ENCODE data around the gene DPP6.

DNA sequence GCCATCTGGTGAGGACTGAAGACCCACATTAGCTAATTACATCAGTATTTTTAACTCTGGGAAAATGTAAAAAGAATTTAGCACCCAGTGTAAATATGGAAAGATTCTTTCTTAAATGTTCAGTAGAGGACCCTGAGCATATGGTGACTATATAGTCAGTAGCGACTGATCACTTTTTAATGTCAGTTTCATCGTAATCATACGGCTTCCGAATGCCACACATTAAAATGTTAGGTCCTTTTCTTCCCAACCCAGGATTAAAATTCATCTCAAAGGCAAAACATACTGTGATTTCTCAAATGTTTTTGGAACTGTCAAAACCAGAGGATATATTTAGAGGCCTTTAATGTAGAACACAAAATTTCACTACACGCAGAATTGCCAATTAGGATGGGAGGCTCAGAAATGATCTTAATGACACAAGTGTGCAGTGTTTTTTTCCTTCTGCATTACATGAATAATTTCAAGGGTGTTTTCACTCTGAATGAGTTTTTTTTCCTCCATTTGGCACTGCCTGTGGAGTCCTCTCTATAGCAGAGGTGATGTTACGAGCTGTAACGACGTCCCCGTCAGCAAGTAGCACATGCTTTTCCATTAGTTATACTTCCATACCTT lies 568.0 kb downstream of the DPP6 start:
- TF ChIP-seq, protein P1, sequence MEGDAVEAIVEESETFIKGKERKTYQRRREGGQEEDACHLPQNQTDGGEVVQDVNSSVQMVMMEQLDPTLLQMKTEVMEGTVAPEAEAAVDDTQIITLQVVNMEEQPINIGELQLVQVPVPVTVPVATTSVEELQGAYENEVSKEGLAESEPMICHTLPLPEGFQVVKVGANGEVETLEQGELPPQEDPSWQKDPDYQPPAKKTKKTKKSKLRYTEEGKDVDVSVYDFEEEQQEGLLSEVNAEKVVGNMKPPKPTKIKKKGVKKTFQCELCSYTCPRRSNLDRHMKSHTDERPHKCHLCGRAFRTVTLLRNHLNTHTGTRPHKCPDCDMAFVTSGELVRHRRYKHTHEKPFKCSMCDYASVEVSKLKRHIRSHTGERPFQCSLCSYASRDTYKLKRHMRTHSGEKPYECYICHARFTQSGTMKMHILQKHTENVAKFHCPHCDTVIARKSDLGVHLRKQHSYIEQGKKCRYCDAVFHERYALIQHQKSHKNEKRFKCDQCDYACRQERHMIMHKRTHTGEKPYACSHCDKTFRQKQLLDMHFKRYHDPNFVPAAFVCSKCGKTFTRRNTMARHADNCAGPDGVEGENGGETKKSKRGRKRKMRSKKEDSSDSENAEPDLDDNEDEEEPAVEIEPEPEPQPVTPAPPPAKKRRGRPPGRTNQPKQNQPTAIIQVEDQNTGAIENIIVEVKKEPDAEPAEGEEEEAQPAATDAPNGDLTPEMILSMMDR (IDR thresholded peaks at IDR 0.05): no peak
- TF ChIP-seq EP300 (IDR thresholded peaks at IDR 0.05): no peak

All from tibial nerve (tissue), 4 donors.